ENCODE data around the gene ANLN. TPM values are rescaled to one million over a fixed set of nuclear protein-coding genes. Genes with fewer than 3 reads are reported as not detected.
A peak's percentile ranks its signal among the peaks of the same experiment; 100 is the strongest.
"Not testable (repeated sequence)": the region's sequence is repeated elsewhere in the genome, so short reads cannot be mapped to it uniquely, and the experiment has no call there.

The ANLN gene
- total and polyA plus RNA-seq, 7 donors, result 2.4 to 16.9 (median 4.6) TPM

DNA sequence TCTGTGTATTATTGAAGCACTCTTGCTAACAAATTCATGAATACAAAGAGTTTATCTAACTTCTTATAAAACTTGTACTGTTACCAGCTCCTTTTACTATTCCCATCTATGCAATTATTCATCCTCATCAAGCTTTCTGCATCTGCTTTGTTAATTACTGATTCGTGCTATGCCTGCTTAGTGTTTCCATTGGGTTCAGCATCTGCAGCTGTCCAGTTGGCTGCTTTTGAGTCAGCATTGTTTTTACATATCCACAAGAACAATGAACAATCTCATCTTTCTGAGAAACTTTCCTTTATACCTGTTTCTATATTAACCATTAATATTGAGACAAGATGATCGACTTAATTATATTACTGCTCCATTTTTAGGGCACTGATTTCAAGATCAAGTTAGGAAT is 19.6 kb upstream of the ANLN start:
- intact Hi-C loops (cut with DNase I), result no loop called here

DNA sequence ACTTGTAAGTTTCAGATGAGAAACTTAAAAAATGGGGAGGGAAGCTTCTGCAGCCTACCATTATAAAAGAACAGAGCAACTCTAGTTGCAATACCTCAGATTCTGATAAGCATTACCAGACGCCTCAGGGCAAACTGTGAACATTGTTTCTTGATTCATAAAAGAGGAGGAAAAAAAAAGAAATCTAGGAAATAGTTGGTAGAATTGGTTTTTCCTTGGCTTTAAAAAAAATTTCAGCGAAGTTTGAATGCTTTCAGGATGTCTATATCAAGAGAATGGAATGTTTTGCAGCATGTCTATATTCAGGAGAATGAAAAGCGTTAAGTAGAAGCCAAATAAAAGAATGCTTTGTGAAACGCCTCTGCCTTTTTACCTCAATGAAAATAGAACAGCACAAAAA is 17.5 kb upstream of the ANLN start:
- H3K36me3 ChIP-seq, result no peaks in the 10 kb centered on the region
- no peak overlapping the region for H3K4me3 ChIP-seq
- no peak for DNase-seq
- peaks cover 0 to 5% (median 4%) of the 10 kb centered on the region in 4 donors for H3K4me1 ChIP-seq
- intact Hi-C loops (cut with DNase I), result no loop called here
- H3K27ac ChIP-seq, result no peak overlapping the region
- no peaks in the 10 kb centered on the region for H3K27me3 ChIP-seq
- TF ChIP-seq EP300 (IDR thresholded peaks at IDR 0.05) (no peak), POLR2A (IDR thresholded peaks at IDR 0.05) (no peak), POLR2AphosphoS5 (IDR thresholded peaks at IDR 0.05) (no peak)
- TF ChIP-seq, protein P1, sequence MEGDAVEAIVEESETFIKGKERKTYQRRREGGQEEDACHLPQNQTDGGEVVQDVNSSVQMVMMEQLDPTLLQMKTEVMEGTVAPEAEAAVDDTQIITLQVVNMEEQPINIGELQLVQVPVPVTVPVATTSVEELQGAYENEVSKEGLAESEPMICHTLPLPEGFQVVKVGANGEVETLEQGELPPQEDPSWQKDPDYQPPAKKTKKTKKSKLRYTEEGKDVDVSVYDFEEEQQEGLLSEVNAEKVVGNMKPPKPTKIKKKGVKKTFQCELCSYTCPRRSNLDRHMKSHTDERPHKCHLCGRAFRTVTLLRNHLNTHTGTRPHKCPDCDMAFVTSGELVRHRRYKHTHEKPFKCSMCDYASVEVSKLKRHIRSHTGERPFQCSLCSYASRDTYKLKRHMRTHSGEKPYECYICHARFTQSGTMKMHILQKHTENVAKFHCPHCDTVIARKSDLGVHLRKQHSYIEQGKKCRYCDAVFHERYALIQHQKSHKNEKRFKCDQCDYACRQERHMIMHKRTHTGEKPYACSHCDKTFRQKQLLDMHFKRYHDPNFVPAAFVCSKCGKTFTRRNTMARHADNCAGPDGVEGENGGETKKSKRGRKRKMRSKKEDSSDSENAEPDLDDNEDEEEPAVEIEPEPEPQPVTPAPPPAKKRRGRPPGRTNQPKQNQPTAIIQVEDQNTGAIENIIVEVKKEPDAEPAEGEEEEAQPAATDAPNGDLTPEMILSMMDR (IDR thresholded peaks at IDR 0.05), result no peak
- no peaks in the 10 kb centered on the region for H3K9me3 ChIP-seq
- WGBS, 2 donors, result 74 to 83% methylated on average over 4 of the region's 4 CpGs

More for the DNA sequence above, 19.6 kb upstream of the ANLN start:
- H3K4me3 ChIP-seq, result no peak overlapping the region
- no peaks in the 10 kb centered on the region for H3K27me3 ChIP-seq
- WGBS, 2 donors, result 84 to 91% methylated on average over 2 of the region's 2 CpGs
- no peak for DNase-seq
- no peaks in the 10 kb centered on the region for H3K9me3 ChIP-seq
- H3K36me3 ChIP-seq, result no peaks in the 10 kb centered on the region
- no peak for TF ChIP-seq EP300 (IDR thresholded peaks at IDR 0.05)
- no peak for TF ChIP-seq POLR2A (IDR thresholded peaks at IDR 0.05)
- TF ChIP-seq POLR2AphosphoS5 (IDR thresholded peaks at IDR 0.05), result no peak
- TF ChIP-seq, protein P1 (IDR thresholded peaks at IDR 0.05), result no peak
- peaks cover 0 to 15% (median 4%) of the 10 kb centered on the region in 4 donors for H3K4me1 ChIP-seq
- H3K27ac ChIP-seq, result no peak overlapping the region

DNA sequence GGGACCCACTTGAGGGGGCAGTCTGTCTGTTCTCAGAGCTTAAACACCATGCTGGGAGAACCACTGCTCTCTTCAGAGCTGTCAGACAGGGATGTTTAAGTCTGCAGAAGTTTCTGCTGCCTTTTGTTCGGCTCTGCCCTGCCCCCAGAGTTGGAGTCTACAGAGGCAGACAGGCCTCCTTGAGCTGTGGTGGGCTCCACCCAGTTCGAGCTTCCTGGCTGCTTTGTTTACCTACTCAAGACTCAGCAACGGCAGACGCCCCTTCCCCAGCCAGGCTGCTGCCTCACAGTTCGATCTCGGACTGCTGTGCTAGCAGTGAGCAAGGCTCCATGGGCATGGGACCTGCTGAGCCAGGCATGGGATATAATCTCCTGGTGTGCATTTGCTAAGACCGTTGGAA is 11.1 kb upstream of the ANLN start:
- 72 to 76% methylated on average over 7 of the region's 7 CpGs for WGBS, 2 donors
- H3K4me3 ChIP-seq; H3K36me3 ChIP-seq; intact Hi-C loops (cut with DNase I); H3K27me3 ChIP-seq; H3K4me1 ChIP-seq; H3K27ac ChIP-seq; H3K9me3 ChIP-seq; DNase-seq: not testable (repeated sequence)

DNA sequence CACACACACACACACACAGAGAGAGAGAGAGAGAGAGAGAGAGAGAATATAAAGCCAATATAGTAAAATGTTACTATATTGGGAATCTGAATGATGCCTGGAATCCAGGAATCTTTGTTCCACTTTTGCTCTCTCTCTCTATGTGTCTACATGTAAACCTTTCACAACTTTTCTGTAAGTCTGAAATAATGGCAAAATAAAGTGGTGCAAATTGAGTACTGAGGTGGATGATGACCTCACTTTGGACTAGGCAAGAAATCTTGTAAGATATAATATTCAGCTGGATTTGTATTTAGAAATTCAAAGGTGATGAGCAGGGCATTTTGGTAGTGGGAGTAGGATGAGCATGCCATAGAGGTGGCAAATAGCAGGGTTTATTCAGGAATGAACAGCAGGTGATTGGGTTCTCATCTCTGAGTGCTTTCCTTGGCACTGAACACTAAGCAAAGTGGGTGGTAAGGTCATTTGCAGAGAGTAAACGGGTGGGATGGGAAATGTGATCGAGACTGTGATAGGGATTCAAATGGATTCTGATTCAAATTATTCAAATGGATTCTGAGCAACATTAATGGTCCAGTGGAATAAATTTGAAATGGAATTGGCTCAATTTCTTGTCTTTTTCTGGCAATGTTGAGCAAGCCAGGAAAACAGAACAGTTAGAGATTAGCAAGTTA is 9.7 kb upstream of the ANLN start:
- Histone ChIP-seq H3K27ac (peak overlapping the region in 1 of 4 donors; percentile 17), H3K4me3 (no peak overlapping the region), H3K4me1 (no peaks in the 10 kb centered on the region), H3K36me3 (no peaks in the 10 kb centered on the region), H3K9me3 (no peaks in the 10 kb centered on the region), H3K27me3 (no peaks in the 10 kb centered on the region)
- 81 to 87% methylated on average over 2 of the region's 2 CpGs for WGBS, 2 donors
- TF ChIP-seq POLR2A (IDR thresholded peaks at IDR 0.05) (no peak), EP300 (IDR thresholded peaks at IDR 0.05) (no peak), POLR2AphosphoS5 (IDR thresholded peaks at IDR 0.05) (no peak)
- TF ChIP-seq, protein P1 (IDR thresholded peaks at IDR 0.05), result no peak
- intact Hi-C loops (cut with DNase I), result no loop called here
- no peak for DNase-seq

DNA sequence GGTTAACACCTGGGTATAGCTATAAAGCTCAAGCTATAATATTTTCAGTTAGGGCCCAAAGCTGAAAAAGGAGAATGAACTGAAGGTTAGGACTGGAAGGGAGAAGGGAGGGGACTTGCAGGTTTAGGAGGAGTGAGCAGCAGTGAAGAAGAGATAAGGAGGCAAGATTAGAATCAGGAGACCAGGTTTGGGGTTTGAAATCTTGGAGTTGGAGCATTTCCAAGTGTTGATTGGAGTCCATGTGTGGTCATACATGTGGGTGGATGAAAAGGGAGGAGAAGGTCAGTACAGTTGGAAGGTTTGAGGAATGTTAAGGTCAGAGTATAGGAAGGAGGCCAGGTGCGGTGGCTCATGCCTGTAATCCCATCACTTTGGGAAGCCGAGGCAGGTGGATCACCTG is 8.6 kb upstream of the ANLN start:
- no peaks in the 10 kb centered on the region for H3K9me3 ChIP-seq
- H3K4me1 ChIP-seq, result no peaks in the 10 kb centered on the region
- no peaks in the 10 kb centered on the region for H3K36me3 ChIP-seq
- H3K27ac ChIP-seq, result no peak overlapping the region
- intact Hi-C loops (cut with DNase I), result no loop called here
- H3K27me3 ChIP-seq, result no peaks in the 10 kb centered on the region
- no peak for TF ChIP-seq POLR2A (IDR thresholded peaks at IDR 0.05)
- no peak for TF ChIP-seq EP300 (IDR thresholded peaks at IDR 0.05)
- no peak for TF ChIP-seq POLR2AphosphoS5 (IDR thresholded peaks at IDR 0.05)
- TF ChIP-seq, protein P1 (IDR thresholded peaks at IDR 0.05), result no peak
- no peak for DNase-seq
- 92 to 97% methylated on average over 2 of the region's 2 CpGs for whole genome bisulfite sequencing, 2 donors
- H3K4me3 ChIP-seq, result no peak overlapping the region

DNA sequence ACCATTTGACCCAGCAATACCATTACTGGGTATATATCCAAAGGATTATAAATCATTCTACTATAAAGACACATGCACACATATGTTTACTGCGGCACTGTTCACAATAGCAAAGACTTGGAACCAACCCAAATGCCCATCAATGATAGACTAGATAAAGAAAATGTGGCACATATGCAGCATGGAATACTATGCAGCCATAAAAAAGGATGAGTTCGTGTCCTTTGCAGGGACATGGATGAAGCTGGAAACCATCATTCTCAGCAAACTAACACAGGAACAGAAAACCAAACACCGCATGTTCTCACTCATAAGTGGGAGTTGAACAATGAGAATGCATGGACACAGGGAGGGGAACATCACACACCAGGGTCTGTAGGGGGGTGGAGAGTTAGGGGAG is 6.4 kb upstream of the ANLN start:
- H3K4me1 ChIP-seq; DNase-seq; intact Hi-C loops (cut with DNase I); H3K27ac ChIP-seq; H3K9me3 ChIP-seq; H3K27me3 ChIP-seq; H3K4me3 ChIP-seq; H3K36me3 ChIP-seq: not testable (repeated sequence)
- WGBS, 2 donors, result 94 to 98% methylated on average over 3 of the region's 3 CpGs

DNA sequence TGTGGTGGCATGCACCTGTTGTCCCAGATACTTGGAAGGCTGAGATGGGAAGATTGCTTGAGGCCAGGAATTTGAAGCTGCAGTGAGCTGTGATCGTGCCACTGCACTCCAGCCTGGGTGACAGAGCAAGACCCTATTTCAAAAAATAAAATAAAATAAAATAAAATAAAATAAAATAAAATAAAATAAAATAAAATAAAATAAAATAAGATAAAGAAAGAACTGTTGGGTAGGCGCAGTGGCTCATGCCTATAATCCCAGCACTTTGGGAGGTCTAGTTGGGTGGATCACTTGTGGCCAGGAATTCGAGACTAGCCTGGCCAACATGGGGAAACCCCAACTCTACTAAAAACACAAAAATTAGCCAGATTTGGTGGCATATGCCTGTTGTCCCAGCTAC is 4.0 kb upstream of the ANLN start:
- H3K4me1 ChIP-seq; intact Hi-C loops (cut with DNase I); H3K27me3 ChIP-seq; DNase-seq; H3K27ac ChIP-seq; H3K4me3 ChIP-seq; H3K9me3 ChIP-seq; H3K36me3 ChIP-seq: not testable (repeated sequence)
- 94% methylated on average over 3 of the region's 3 CpGs for WGBS, 2 donors

All from sigmoid colon (tissue), 7 donors.